Frontal cortex (tissue), 4 donors: ENCODE measurements around the gene ING4. TPM values are rescaled to one million over a fixed set of nuclear protein-coding genes. Genes with fewer than 3 reads are reported as not detected.
"Not testable (repeated sequence)": the region's sequence is repeated elsewhere in the genome, so short reads cannot be mapped to it uniquely, and the experiment has no call there.

Experiments used
- DNase-seq, 2 donors: peaks; one replicate each; pipeline ENCODE4 v3.0.0; 2012; ENCODE audit warnings: low spot score in 2 of 2
- FAIRE-seq: peaks from 2 replicates; lab custom pipeline; 2012; peaks lifted over from hg19 to GRCh38; lab: Jason Lieb, UNC
- total RNA-seq: library from RNA; depleted of rRNA; stranded (reverse); fragments of >200 nt; gene quantifications from one replicate; pipeline ENCODE4 v1.2.3, GENCODE V29; 2014
- donor health status: control.
- donor health status: control.
- donor health status: control.

The ING4 gene
- total RNA-seq = 81.9 TPM

GRCh38 chr12:6662906-6663742 is at the start of gene ING4:
Gene ING4, minus strand, starts transcription at chr12:6663119. Its CDS starts 18 bp downstream, at chr12:6663101.
- peak; percentile 96 to 98 for DNase-seq
- peak; percentile 98 for FAIRE-seq

GRCh38 chr12:6708960-6709394 is 46.1 kb upstream of the ING4 start:
- DNase-seq (no peak), FAIRE-seq (no peak)

- not testable (repeated sequence) for DNase-seq, FAIRE-seq
Measured at GRCh38 chr12:6708351-6708750, 45.4 kb upstream of the ING4 start.

- DNase-seq (no peak), FAIRE-seq (no peak)
Measured at GRCh38 chr12:6703631-6704030, 40.7 kb upstream of the ING4 start.

GRCh38 chr12:6701078-6701768 is 38.3 kb upstream of the ING4 start:
- FAIRE-seq (no peak), DNase-seq (no peak)

- FAIRE-seq (no peak), DNase-seq (peak; percentile 50 to 59)
Measured at GRCh38 chr12:6700646-6701051, 37.7 kb upstream of the ING4 start, which contains the start of gene PIANP. Gene PIANP, minus strand, starts transcription at chr12:6700815. Its CDS starts 2,754 bp downstream, at chr12:6698061.

- no peak for DNase-seq
Measured at GRCh38 chr12:6699989-6700645, 37.2 kb upstream of the ING4 start.

GRCh38 chr12:6699259-6699988 is 36.5 kb upstream of the ING4 start:
- FAIRE-seq = no peak
- no peak for DNase-seq

More at GRCh38 chr12:6699989-6700645, 37.2 kb upstream of the ING4 start:
- no peak for FAIRE-seq

GRCh38 chr12:6698352-6699046 is 35.6 kb upstream of the ING4 start:
- no peak for FAIRE-seq

GRCh38 chr12:6697584-6698351 is 34.8 kb upstream of the ING4 start:
- FAIRE-seq (no peak), DNase-seq (no peak)

More at GRCh38 chr12:6698352-6699046, 35.6 kb upstream of the ING4 start:
- DNase-seq = no peak

GRCh38 chr12:6696690-6697583 is 34.0 kb upstream of the ING4 start:
- FAIRE-seq (no peak), DNase-seq (no peak)

- FAIRE-seq (no peak), DNase-seq (no peak)
Measured at GRCh38 chr12:6695313-6696045, 32.6 kb upstream of the ING4 start.

- DNase-seq (no peak), FAIRE-seq (no peak)
Measured at GRCh38 chr12:6694701-6695100, 31.8 kb upstream of the ING4 start.

- FAIRE-seq (no peak), DNase-seq (no peak)
Measured at GRCh38 chr12:6693832-6694355, 31.0 kb upstream of the ING4 start.

GRCh38 chr12:6692888-6693287 is 30.0 kb upstream of the ING4 start:
- DNase-seq = no peak
- FAIRE-seq = no peak

GRCh38 chr12:6691473-6691872 is 28.6 kb upstream of the ING4 start:
- DNase-seq (no peak), FAIRE-seq (no peak)
